Choroid plexus epithelial cell (primary cell): ENCODE results near the gene NARS2.
"Not testable (repeated sequence)": the region's sequence is repeated elsewhere in the genome, so short reads cannot be mapped to it uniquely, and the experiment has no call there.

ENCODE experiments used
- DNase-seq: peaks from one replicate; pipeline ENCODE4 v3.0.0-alpha.2; 2010; ENCODE audit warnings: low read depth
- H3K4me3 ChIP-seq: 2 replicates; pipeline ENCODE4 v1.5.1; 2011; ENCODE audit warnings: low read depth, mild to moderate bottlenecking, control low read depth, low read length, moderate library complexity
- TF ChIP-seq, protein P1 (sequence below): conservative IDR thresholded peaks from 2 replicates; pipeline ENCODE4 v1.5.1; 2011; ENCODE audit warnings: low read depth, mild to moderate bottlenecking, control low read depth, inconsistent platforms, low read length, moderate library complexity

NARS2 gene, protein sequence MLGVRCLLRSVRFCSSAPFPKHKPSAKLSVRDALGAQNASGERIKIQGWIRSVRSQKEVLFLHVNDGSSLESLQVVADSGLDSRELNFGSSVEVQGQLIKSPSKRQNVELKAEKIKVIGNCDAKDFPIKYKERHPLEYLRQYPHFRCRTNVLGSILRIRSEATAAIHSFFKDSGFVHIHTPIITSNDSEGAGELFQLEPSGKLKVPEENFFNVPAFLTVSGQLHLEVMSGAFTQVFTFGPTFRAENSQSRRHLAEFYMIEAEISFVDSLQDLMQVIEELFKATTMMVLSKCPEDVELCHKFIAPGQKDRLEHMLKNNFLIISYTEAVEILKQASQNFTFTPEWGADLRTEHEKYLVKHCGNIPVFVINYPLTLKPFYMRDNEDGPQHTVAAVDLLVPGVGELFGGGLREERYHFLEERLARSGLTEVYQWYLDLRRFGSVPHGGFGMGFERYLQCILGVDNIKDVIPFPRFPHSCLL

DNA sequence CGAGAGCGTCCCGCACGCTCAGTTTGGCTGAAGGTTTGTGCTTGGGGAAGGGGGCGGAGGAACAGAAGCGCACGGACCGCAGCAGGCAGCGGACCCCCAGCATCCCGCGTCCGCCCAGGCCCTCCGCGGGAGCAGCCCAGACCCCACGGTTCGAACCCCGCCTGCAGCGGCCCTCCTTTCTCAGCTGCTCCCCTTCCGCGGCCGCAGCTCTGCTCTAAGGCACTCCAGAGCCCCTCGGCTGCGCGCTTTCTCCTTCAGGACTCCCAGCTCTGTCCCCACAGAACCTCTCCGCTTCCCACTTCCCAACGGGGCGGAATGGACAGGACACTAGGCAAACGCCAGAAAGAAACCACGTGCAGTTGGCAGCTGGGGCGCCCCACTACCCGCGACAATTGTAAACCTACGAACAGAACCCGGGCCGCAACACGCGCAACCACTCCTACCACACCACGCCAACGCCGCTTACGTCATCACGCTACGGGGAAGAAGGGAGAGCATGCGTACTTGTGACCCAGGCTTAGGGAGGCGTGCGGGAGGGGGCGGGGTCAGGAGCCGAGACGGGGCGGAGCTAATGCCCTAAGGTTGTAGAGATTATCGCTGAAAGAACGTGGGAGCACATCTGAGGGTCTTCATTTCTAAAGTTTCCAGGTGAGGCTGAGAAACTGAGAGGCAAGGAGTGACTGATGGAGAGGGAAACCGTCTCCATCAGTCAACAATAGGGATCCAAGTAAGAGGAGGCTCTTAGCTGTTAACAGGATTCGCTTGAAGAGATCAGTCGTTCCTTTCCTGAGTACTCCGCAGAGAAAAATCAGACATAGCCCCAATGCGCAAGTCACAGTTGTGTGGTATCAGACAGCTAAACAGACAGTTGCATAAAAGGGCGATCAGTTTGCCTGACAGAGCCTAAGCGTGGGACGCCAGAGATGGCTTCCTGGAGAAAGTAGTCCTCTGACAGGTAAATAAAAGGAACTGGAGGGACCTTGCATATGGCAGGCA lies at the start of gene NARS2:
Gene NARS2 (minus strand): TSS at position 479 of the 996 bp plus-strand sequence. CDS start 376 bp downstream, at position 103.
- DNase-seq = peak; percentile 97
- TF ChIP-seq, protein P1, sequence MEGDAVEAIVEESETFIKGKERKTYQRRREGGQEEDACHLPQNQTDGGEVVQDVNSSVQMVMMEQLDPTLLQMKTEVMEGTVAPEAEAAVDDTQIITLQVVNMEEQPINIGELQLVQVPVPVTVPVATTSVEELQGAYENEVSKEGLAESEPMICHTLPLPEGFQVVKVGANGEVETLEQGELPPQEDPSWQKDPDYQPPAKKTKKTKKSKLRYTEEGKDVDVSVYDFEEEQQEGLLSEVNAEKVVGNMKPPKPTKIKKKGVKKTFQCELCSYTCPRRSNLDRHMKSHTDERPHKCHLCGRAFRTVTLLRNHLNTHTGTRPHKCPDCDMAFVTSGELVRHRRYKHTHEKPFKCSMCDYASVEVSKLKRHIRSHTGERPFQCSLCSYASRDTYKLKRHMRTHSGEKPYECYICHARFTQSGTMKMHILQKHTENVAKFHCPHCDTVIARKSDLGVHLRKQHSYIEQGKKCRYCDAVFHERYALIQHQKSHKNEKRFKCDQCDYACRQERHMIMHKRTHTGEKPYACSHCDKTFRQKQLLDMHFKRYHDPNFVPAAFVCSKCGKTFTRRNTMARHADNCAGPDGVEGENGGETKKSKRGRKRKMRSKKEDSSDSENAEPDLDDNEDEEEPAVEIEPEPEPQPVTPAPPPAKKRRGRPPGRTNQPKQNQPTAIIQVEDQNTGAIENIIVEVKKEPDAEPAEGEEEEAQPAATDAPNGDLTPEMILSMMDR = no peak
- H3K4me3 ChIP-seq = peak within 1 kb of the TSS; percentile 90

DNA sequence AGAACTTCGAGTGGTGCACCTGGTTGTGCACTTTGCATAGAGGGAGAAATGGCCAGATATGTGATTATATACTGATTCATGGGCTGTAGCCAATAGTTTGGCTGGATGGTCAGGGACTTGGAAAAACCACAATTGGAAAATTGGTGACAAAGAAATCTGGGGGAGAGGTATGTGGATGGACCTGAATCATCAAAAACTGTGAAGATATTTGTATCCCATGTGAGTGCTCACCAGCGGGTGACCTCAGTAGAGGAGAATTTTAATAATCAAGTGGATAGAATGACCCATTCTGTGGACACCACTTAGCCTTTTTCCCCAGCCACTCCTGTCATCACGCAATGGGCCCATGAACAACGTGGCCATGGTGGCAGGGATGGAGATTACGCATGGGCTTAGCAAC lies 48.0 kb upstream of the NARS2 start:
- TF ChIP-seq, protein P1 = no peak
- DNase-seq = no peak
- H3K4me3 ChIP-seq = no peak overlapping the region

DNA sequence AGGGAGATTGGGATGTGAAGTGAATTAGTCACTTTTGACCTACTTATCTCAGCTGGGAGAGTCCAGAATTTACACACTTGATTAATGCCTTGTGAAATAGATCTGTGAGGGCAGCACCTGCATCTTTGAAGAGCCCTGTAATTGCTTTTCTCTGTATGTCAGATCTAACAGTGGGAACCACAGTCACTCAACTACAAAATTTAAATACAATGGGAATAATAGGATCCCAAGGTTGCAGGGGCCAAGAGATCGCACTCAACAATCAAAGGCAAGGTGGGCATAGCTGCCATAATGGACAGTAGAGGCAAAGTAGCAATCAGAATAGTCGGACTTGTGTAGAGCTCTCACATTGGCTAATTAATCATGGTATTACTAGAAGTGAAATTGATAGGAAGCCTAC lies 45.5 kb upstream of the NARS2 start:
- H3K4me3 ChIP-seq = no peak overlapping the region
- TF ChIP-seq, protein P1 = no peak
- DNase-seq = no peak

DNA sequence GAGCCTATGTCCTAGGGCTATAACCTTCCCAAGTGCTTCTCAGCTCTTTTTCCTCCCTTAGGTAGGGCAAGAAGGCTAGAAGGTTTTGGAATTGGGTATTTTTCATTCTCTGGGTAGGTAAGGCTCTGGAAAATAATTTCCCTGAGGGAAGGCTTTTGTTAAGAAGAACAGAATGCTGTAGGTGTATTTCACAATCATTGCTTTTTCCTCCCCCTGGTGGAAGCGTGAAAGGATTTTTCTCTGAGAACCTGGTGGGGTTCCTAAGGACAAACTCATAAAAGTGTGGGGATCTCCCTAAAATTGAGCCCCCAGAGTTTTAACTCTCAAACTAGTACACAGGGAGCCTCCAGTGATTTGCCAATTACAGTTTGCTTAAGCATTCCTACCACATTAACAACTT lies 41.1 kb upstream of the NARS2 start:
- TF ChIP-seq, protein P1 = peak; percentile 38
- H3K4me3 ChIP-seq = no peak overlapping the region
- DNase-seq = peak; percentile 13

DNA sequence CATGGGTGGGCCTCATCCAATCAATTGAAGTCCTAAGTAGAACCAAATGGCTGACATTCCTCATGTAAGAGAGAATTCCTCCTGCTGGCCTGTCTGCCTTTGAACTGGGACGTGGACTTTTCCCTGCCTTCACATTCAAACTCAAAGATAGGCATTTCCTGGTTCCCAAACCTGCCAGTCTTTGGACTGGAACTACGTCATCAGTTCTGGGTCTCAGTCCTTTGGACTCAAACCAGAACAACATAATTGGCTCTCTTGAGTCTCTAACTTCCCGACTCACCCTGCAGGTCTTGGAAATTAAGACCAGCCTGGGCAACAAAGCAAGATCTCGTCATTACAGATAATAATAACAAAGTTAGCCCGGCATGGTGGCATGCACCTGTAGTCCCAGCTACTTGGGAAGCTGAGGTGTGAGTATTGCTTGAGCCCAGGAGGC lies 38.7 kb upstream of the NARS2 start:
- no peak overlapping the region for H3K4me3 ChIP-seq
- DNase-seq = no peak
- TF ChIP-seq, protein P1 = no peak

DNA sequence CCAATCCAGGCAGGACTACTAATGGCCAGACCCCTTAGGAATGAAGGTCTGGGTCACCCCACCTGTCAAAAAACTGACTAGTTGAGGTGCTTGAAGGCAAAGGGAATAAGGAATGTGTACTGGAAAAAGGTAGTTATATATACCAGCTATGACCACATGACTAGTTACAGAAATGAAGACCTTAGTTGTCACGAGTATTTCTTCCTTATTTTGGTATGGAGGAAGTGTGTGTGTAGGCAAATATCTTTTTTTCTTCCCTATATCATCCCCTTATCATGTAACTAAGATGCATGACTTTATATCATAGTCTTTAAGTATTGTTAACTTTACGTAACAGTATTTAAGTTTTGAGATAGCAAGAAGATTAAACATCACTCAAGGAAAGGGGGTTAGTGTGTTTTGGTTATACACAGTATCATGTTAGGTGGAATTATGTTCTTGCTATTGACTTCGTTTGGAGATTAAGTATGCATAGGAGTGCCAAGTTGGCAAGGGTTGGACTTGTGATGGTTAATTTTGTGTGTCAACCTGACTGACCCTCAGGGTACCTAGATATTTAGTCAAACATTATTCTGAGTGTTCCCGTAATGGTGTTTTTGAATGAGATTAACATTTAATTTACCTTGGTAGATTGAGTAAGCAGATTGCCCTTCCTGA lies 38.2 kb upstream of the NARS2 start:
- H3K4me3 ChIP-seq = no peak overlapping the region
- no peak for DNase-seq
- TF ChIP-seq, protein P1 = no peak

DNA sequence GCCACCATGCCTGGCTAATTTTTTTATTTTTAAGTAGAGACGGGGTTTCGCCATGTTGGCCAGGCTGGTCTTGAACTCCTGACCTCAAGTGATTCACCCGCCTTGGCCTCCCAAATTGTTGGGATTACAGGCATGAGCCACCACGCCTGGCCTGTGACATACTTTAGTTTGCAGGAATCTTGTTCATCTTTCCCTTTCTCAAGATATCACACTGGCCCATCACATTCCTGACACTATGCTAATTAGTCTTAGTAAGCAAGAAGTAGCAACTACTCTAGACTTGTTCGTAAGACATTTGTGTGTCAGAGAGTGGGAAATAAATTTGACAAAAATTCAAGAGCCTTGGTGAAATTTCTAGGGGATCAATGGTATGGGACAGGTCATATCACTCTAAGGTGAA lies 34.7 kb upstream of the NARS2 start:
- not testable (repeated sequence) for H3K4me3 ChIP-seq, DNase-seq
